Activated CD8-positive, alpha-beta memory T cell treated with anti-CD3 and anti-CD28 coated beads, Interleukin-2, amount 50 U/mL, for 4 hours (primary cell): Measurements from ENCODE around the gene EPHX1.
"Not testable (repeated sequence)": the region's sequence is repeated elsewhere in the genome, so short reads cannot be mapped to it uniquely, and the experiment has no call there.

Experiments used
- DNase-seq: peaks from one replicate; pipeline ENCODE4 v3.0.0-alpha.2; 2020

The EPHX1 gene

GRCh38 chr1:225883616-225884265, 73.8 kb downstream of the EPHX1 start:
- DNase-seq = no peak

- no peak for DNase-seq
Measured at GRCh38 chr1:225885336-225885735, 75.4 kb downstream of the EPHX1 start.

- no peak for DNase-seq
Measured at GRCh38 chr1:225886159-225887029, 76.5 kb downstream of the EPHX1 start.

- DNase-seq = no peak
Measured at GRCh38 chr1:225887030-225887314, 77.0 kb downstream of the EPHX1 start.

GRCh38 chr1:225887554-225888288, 77.8 kb downstream of the EPHX1 start:
- not testable (repeated sequence) for DNase-seq

- no peak for DNase-seq
Measured at GRCh38 chr1:225888289-225888897, 78.5 kb downstream of the EPHX1 start.

- no peak for DNase-seq
Measured at GRCh38 chr1:225888898-225889601, 79.1 kb downstream of the EPHX1 start, which contains the start of gene LEFTY1. Gene LEFTY1 (minus strand): TSS chr1:225889146. CDS start chr1:225889066, 80 bp downstream.

GRCh38 chr1:225889743-225890142, 79.8 kb downstream of the EPHX1 start:
- DNase-seq = no peak

GRCh38 chr1:225890346-225891228, 80.7 kb downstream of the EPHX1 start:
- DNase-seq = no peak

GRCh38 chr1:225891229-225891972, 81.5 kb downstream of the EPHX1 start:
- no peak for DNase-seq

- no peak for DNase-seq
Measured at GRCh38 chr1:225892307-225892706, 82.4 kb downstream of the EPHX1 start.
